ENCODE results near the gene MAST4.

The MAST4 gene

DNA sequence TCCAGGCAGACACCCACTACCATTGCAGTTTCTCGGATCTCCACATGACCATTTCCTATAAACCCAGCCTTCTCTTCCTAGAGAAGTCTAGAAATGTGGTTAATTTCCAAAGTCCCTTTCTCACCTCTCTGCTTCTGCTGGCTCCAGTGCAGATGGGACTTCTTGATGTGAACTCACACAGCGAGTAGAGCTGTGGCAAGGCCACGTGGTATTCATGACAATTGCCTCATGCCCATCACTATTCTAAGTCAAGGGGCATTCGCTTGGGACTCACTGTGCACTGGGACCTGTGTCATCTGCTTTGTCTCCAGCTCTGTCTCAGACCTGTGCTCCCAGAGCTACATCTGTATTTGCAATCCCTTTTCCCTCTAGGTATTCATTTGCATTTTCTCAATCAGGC lies 594.2 kb downstream of the MAST4 start:
- TF ChIP-seq ZNF274 (IDR thresholded peaks at IDR 0.05; ENCODE audit: low read depth, low read length): no peak
- H3K4me3 ChIP-seq (ENCODE audit: low read length): no peak overlapping the region

DNA sequence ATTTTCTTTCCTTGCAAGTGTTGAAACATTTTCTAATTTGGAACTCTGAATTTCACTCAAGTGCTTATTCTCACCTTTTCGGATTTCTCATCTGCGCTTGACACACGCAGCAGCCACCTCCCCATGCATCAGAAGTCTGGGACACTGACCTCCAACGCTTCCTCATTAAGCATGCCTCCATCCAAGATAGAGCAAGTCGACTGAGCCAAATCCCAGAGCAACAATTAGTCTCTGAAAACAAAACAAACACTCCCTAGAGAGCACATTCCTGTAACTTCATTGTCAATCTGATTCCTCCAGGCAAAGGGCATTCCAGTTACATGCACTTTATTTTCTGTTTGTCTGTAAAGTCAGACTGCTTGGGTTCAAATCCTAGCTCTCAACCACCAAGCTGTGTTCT lies 594.7 kb downstream of the MAST4 start:
- TF ChIP-seq ZNF274 (IDR thresholded peaks at IDR 0.05; ENCODE audit: low read depth, low read length): no peak
- no peak overlapping the region for H3K4me3 ChIP-seq (ENCODE audit: low read length)

DNA sequence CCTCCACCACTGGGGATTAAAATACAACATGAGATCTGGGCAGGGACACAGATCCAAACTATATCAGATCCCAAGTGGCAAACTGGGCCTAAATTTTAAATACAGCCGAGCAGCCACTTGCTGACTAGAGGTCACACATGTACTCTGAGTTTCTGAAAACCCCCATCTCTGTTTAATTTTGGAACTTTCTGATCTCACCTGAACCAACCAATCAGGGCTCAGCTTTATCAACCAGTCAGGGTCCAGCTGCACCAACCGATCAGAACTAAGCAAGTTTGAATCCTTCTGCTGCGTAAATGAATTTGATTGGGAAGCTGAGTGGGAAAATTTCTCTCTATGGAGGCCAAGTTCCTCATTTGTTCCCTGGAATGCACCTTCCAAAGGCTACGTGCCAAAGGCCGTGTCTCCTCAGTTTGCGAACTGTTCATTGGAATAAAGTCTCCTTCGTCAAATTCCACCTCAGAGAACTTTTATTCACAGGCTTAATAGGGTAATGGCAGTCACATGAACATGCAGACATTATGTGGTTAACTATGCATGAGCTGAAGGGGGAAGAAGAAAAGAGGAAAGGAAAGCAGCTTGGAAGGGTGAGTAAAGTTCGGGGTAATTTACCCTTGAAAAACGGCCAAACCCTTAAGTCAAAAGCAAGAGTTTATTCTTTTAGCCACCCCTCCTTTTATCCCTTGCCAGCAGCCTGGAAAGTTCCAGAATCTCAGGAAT lies 596.7 kb downstream of the MAST4 start:
- TF ChIP-seq ZNF274 (IDR thresholded peaks at IDR 0.05; ENCODE audit: low read depth, low read length): no peak
- H3K4me3 ChIP-seq (ENCODE audit: low read length): peak overlapping the region; percentile 9; the same call in 1 of the 2 replicates

DNA sequence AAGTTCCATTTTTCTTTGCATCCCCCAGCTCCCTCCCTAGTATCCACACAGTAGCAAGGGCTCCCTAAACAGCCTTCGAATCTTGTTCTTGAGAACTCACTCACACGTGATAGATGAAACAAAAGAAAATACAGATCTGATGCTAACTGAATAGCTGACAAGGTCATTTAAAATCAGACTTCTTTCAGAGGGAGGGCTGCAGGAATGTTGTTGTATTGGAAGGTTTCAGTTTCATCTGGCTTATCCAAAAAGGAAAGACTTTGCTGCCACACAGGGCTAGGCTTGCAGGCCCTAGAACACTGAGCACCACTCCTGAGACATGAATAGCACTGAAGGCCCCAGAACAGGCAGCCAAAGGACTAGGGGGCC lies 597.2 kb downstream of the MAST4 start:
- H3K4me3 ChIP-seq (ENCODE audit: low read length): peak overlapping the region; percentile 9; the same call in 1 of the 2 replicates
- TF ChIP-seq ZNF274 (IDR thresholded peaks at IDR 0.05; ENCODE audit: low read depth, low read length): no peak

DNA sequence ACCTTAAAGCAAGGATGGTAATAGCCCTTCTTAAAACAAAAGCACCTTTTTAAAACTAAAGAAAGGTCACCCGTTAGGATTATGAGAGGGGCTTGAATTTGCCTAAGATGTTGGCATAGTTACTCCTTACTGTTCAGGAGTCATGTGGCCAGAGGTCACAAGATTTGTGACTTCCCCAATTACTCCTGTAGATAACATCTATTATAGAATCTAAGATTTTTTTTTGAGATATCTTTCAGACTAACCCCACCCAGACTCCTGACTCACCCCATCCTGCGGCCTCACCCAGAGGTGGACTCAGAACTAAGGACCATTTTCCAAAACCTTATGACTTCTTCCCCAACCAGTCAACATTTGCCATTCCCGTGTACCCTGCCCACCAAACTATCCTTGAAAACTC lies 598.0 kb downstream of the MAST4 start:
- no peak for TF ChIP-seq ZNF274 (IDR thresholded peaks at IDR 0.05; ENCODE audit: low read depth, low read length)

DNA sequence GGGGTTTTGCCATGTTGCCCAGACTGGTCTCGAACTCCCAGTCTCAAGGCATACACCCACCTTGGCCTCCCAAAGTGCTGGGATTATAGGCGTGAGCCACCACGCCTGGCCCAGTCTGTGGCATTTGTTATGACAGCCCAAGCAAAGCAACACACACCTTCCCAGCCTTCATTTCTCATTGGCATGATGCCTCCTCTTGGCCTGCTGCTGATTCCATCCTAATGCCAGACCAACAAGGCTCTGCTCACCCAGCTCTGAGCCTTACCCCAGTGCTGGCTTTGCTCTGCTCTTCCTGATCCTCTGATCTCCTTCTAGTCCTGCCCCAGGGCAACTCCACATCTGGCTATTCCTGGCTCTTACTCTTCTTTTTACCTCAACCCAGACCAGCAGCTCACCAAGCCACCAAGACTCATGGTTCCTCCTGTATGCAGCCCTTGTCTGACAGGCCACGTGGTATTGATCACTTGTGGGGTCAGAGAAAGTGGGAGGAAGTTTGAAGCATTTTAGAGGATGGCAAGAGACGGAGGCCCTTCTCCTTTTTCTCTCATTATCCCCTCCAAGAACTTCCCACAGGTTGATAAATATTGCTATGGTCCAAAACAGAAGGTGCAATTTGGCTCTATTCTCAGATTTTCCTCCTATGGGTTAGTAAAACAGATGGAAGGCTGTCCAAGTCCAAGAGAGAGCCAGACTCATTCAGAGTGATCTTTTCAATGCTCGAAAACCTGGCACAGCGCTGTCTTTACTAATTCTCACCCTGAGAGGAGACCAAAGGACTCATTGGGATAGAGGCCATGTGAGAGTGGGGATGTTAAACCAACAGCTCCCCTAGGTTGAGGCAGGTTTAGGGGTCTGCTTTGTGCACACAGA lies 599.4 kb downstream of the MAST4 start:
- no peak for TF ChIP-seq ZNF274 (IDR thresholded peaks at IDR 0.05; ENCODE audit: low read depth, low read length)
- peak overlapping the region; percentile 70; the same call in 1 of the 2 replicates for H3K4me3 ChIP-seq (ENCODE audit: low read length)

More for the DNA sequence above, 598.0 kb downstream of the MAST4 start:
- peak overlapping the region; percentile 13; the same call in 1 of the 2 replicates for H3K4me3 ChIP-seq (ENCODE audit: low read length)

DNA sequence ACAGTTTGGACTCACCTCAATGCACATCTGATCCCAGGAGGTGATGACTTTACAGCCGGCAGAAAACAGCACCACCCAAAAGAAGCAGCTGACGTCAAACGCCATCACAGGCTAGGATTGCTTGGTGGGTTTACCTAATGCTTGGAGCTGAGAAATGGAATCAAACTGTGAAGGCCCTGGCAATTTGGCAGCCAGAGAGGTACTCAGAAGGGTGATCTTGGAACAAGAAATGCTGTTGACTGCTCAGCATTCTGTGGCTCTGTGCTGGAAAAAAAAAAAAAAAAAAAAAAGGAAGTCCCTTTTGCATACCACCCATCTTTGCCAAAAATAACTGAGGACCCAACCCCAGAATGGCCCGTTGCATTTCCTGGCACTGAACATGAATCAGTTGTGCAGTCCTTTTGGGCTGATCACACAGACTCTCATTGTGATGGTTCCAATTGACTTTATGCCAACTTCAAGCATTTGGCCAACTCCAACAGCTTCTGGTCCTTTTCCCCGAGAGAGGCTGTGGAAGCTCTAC lies 600.4 kb downstream of the MAST4 start, which contains the start of gene CD180:
TSS of gene CD180 (minus strand) at position 263 of the 523 bp plus-strand sequence. CDS start at position 105, 158 bp downstream.
- TF ChIP-seq ZNF274 (IDR thresholded peaks at IDR 0.05; ENCODE audit: low read depth, low read length): no peak

DNA sequence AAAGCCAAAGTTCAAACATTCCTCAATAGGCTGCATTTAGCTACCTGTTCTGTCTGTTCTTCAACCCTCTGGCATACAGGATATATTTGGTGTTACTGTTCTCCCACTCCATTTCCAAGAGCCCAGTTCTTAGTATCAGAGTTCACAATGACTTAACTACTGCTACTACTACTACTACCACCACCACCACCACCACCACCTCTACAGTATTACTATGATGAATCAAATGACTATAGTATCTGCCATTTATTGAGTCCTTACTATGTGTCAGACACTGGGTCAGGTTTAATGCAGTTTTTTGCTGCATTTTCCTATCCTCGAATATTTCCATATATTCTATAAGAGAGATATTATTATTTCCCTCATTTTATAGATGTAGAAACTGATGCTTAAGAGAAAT lies 601.3 kb downstream of the MAST4 start:
- H3K4me3 ChIP-seq (ENCODE audit: low read length): no peak overlapping the region
- TF ChIP-seq ZNF274 (IDR thresholded peaks at IDR 0.05; ENCODE audit: low read depth, low read length): no peak

More for the DNA sequence above, 600.4 kb downstream of the MAST4 start, which contains the start of gene CD180:
- H3K4me3 ChIP-seq (ENCODE audit: low read length): peak within 1 kb of the TSS; percentile 70; the same call in 1 of the 2 replicates

DNA sequence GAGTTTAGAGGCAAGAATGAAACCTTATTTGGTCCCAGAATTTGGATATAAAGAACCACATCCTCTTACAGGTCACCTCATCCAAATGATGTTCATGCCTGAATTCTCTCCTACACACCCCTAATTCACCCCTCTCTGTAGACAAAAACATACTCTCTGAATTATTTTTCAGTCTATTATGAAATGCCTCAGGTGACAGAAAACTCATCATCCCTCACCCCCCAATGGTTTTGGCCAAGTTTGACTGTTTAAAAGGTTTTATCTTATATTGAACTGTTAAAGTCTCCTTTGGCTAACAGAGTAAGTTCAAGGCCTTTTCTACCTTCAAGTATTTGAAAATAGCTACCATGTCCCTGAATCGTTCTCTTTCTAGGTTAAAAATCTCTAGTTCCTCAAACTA lies 602.7 kb downstream of the MAST4 start:
- H3K4me3 ChIP-seq (ENCODE audit: low read length): no peak overlapping the region
- no peak for TF ChIP-seq ZNF274 (IDR thresholded peaks at IDR 0.05; ENCODE audit: low read depth, low read length)

DNA sequence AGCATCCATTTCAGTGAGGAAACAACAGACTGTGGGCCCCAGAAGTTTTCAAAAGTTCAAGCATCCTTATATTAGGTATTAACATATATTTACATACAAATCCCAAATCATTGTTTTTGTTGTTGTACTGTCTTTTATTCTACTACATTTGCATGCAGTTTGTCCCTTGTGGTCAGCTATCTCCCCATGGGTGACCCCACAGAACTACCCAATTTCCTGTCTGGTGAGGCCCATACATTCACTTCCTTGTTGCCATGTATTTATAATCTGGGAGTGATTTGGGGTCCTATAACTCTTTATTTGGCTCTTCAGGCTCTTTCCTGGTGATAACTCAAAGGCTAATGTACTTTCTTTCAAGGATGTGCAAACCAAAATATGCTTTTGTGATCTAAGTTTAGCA lies 603.7 kb downstream of the MAST4 start:
- TF ChIP-seq ZNF274 (IDR thresholded peaks at IDR 0.05; ENCODE audit: low read depth, low read length): no peak
- no peak overlapping the region for H3K4me3 ChIP-seq (ENCODE audit: low read length)

DNA sequence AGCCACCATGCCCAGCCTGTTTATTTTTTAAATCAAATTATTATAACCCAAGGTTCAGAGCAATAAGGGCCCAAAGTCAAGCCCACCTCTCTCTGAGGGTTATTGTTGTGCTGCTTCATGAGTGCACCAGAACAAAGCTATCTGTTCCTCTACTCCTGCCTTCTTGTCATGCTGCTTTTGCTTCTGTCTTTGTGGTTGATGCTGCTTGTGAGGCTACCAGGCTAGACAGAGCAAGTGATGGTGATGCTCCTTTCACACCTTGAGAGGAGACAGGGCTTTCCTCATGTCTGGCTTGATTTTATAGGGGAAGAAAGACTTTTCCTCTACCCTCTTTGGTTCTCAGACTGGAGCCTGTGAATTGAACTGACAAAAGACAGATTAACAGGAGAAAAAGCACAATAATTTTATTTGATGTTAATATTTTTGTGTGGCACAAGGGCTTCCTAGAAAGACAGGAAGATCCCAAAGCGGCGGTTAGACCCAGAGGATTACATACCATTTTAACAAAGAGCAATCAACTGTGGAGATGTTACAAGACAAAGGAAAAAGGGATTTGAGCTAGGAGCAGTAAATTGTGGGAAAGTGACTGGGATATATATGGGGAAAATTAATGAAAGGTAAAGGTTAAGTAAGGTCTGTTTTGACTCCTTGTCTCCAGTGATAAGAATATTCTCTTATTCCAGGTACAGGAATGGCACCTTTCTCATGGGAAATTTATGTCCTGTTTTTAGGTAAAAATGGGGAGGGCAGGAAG lies 604.8 kb downstream of the MAST4 start:
- H3K4me3 ChIP-seq (ENCODE audit: low read length): no peak overlapping the region
- TF ChIP-seq ZNF274 (IDR thresholded peaks at IDR 0.05; ENCODE audit: low read depth, low read length): no peak

DNA sequence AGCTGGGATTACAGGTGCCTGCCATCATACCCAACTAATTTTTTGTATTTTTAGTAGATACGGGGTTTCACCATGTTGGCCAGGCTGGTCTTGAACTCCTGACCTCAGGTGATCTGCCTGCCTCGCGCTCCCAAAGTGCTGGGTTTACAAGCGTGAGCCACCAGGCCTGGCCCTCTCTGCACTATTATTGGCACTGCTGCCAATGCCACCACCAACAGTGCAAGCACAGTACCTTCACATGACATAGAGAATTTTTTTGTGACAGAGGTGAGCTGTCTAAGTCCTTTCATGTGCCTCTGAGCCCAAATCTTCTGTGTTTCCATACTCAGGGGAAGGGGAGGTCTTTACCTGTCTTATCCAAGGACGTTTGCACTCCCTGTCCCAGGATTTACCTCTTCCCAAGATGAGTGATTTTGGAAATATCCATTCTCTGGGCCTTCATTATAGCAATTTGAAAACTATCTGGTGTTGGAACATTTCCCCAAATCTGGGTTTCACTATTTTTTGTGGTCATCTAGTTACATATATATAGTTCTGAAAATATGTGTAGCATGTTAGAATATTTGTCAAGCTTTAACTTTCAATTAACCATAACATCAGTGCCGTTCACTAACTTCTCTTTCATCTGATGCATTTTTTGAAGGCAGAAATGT lies 605.8 kb downstream of the MAST4 start:
- no peak overlapping the region for H3K4me3 ChIP-seq (ENCODE audit: low read length)
- no peak for TF ChIP-seq ZNF274 (IDR thresholded peaks at IDR 0.05; ENCODE audit: low read depth, low read length)

DNA sequence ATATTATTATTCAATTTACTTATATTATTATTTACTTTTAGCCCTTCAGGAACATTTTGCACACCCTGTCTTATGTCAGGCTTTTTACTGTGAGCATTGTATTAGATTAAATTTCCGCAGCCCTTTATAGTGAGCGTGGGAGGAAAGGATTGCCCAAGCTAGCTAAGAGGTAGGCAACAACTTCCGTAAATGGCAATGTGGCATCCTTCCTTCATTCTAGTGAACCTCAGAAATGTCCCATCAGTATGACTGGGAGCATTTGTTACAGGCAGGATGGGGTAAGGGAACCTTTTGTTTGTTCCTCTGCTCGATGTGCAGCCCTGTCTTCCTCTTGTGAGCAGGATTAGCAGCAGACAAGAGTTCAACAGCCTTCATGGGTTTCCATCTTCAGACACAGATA lies 606.6 kb downstream of the MAST4 start:
- H3K4me3 ChIP-seq (ENCODE audit: low read length): no peak overlapping the region
- TF ChIP-seq ZNF274 (IDR thresholded peaks at IDR 0.05; ENCODE audit: low read depth, low read length): no peak
